KG1 (cell line): ENCODE measurements around the gene KCTD13.
A peak's percentile ranks its signal among the peaks of the same experiment; 100 is the strongest.
"Not testable (repeated sequence)": the region's sequence is repeated elsewhere in the genome, so short reads cannot be mapped to it uniquely, and the experiment has no call there.

Source experiments
- DNase-seq: peaks from one replicate; lab custom pipeline; 2025; lab: John Stamatoyannopoulos, UW

Gene KCTD13

DNA sequence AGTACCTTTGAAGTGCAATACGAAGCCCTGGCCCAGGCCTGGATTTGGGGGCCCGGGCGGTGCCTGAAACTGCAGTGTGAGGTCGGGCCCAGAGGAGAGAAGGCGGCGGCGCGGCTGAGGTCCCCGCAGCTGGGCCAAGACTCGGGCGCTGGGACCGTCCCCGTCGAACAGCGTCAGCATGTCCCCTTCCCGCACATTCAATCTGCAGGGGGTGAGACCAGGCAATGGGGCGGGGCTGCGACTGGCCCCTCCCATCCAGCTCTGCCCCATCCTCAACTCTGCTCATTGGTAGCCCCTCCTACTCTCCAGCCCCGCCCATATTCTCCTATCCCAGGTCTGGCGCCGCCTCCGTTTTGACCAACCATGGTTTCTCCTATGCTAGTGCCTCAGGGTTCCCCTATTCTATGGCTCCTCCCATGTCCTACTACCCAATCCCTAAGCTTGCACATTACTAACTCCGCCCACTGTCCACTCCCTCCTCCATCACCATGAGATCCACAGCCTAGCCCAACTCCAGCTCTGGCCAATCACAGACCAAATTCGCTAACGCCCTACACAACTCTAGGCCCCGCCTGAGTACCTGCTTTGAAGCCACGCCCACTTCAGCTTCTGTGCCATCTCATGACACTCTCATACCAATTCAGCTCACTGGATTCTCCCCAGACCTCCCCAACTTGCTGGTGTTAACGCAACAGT, 48.6 kb downstream of the KCTD13 start:
- no peak for DNase-seq

DNA sequence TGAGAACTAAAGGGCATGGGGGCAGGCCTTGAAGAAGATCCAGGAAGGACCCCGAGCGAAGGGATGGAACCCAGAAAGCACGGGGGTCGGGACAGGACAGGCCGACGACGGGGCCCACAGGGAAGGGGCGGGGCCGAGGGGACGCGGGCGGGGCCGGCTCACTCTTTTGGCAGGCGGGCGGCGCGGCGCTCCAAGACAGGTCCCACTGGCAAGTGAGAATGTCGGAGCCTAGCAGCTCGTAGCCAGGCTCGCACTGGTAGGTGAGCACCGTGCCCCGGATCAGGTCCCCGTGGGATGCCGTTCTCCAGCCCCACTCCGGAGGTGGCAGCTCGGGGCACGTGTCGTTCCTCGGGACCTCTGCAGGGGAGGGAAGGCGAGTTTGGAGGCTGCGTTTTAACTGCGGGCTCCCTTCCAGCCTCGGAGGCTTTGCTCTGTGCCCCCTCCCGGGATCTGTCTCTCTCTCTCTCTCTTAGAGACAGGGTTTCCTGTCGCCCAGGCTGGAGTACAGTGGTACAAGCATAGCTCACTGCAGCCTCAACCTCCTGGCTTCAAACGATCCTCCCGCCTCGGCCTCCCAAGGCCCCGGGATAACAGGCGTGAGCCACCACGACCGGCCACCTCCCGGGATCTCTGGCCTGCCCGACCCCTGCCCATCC, 49.3 kb downstream of the KCTD13 start:
- no peak for DNase-seq

DNA sequence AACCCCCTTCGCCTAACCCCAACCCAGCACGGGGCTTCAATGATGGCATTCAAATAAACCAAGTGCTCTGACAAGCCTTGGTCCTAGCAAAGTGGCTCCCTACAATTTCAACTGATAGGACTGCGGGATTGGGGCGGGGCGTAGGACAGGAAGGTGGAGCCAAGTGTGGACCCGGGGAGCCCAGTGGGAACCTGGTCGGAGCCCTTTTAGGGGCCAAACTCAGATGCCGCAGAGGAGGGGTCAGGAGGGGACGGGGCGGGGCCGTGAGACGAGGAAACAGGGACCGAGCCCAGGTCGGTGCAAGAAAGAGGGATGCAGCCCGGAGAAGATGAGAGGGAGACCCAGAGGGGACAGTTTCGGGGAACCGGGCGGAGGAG, 49.8 kb downstream of the KCTD13 start:
- DNase-seq, result no peak

DNA sequence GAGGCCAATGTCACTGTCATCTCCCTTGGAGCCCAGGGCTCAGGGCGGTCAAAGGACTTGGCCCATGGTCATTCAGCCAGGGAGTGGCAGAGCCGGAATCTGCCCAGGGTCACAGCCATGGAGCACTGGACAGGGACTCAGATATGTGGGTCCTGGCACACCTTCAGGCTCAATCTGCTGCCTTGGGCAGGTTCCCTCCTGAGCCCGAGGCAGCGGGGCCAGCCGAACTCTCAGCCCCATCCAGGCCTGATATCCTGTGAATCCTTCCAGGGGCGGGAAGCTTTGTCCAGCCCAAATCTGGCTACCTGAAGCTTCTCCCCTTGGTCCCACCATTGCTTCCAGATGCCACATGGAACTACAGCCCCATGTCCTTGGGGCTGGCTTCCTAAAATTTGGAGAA, 50.8 kb downstream of the KCTD13 start:
- no peak for DNase-seq

DNA sequence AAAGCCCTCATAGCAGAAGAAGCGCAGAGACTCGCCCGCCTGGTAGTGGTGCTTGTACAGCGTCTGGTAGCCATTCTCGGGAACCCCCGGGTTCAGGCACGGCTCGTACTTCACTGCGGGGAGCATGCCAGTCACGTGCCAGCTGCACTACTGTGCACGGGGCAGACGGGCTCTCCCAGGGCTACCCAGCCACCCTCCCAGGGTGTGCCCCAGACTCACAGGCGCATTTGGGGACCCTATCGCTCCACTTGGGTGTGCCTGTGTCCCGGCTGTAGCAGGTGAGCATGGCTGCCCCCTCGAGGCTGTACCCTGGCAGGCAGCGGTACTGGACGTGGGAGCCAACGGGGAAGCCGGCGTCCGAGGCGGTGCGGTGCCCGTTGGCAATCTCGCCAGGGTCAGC, 52.7 kb downstream of the KCTD13 start:
- DNase-seq, result no peak

DNA sequence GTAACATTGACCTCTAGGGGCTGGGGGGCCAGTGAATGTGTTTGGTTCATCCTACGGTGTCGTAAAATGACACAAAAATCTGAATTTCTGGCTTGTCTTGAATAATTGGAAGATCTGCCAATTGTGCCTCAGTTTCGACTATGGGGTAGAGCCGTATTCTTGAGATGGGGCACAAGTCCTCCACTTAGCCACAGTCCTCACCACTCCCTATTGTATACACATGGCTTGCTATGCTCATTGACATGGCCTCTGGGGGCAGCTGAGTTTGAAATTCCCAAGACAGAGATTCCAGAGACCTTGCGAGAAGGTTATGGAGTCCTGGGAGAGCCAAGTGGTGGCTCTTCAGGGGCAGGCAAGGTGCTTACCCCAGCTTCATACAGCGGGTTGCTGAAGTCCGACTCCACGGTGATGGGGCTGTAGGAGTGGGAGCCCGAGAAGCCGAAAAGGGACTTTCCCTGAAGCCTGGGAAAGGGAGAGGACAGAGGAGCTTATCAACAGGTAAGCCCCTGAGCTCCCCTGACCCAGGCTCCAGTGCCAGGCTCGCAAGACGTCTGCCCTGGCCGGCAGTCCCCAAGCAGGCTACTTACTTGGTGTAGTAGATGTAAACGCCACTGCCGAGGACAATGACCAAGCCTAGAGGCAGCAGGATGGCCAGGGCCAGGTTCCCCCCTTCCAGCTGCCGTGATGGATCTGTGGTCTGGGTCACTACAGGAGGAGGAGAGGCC, 54.0 kb downstream of the KCTD13 start:
- no peak for DNase-seq

DNA sequence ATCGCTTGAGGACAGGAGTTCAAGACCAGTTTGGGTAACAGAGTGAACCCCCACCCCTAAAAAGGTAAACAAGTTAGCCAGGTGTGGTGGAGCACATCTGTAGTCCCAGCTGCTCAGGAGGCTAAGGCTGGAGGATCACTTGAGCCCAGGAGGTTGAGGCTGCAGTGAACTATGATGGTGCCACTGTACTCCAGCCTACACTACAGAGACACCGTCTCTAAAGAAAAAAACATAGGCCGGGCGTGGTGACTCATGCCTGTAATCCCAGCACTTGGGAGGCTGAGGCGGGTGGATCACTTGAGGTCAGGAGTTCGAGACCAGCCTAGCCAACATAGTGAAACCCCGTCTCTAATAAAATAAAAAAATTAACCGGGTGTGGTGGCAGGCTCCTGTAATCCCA, 57.0 kb downstream of the KCTD13 start:
- DNase-seq, result not testable (repeated sequence)

DNA sequence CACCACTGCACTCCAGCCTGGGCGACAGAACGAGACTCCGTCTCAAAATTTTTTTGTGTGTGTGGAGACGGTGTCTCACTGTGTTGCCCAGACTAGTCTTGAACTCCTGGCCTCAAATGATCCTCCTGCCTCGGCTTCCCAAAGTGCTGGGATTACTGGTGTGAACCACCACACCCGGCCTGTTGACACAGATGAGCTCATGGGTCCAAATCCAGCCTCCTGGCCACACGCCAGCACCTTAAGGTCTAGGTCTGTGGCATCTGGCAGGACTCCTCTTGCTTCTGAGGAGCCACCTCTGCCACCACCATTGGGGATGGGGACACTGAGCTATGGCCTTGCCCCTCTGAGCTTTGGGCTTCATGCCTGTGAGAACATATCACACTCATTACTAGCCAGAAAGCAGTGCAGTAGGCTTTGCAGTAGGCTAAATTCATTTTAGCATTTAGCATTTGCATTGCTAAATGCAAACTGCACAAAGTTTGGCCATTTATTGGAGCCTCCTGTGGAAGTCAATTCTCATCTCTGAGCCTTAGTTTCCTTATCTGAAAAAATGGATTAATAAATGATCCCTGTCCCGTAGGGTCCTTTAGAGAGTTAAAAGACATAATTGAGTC, 57.5 kb downstream of the KCTD13 start:
- no peak for DNase-seq

DNA sequence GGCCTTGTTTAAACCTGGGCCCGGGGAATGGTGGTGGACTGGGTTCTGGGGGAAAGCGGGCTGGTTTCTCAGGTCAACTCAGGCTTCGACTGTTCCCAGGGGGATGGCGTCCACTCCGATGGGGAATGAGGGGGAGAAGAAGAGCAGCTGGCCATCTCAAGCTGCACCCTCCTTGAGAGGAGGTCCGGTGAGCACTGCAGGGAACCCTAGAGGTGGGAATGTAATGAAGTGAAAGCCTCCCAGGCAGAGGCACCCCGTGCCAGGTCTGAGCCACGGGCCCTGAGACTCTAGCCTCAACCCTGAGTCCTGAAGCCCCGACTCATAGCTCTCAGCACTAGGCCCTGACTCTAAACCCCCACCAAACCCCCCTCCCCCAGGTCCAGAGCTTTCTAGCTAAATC, 61.8 kb downstream of the KCTD13 start:
- no peak for DNase-seq

DNA sequence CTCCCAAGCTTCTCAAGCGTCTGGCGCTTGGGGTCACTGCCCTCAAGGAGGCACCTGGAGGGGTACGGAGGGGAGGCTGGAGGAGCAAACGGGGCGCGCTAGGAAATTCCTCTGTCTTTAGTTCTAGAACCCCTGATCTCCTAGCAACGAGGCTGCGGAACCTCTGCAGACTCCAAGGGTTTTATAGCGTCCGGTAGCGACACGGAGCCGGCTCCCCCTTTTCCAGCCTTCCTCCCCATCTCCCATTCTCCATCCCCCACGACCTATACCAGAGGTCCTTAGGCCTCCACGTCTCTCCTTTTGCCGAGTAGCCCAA, 62.4 kb downstream of the KCTD13 start:
- no peak for DNase-seq

DNA sequence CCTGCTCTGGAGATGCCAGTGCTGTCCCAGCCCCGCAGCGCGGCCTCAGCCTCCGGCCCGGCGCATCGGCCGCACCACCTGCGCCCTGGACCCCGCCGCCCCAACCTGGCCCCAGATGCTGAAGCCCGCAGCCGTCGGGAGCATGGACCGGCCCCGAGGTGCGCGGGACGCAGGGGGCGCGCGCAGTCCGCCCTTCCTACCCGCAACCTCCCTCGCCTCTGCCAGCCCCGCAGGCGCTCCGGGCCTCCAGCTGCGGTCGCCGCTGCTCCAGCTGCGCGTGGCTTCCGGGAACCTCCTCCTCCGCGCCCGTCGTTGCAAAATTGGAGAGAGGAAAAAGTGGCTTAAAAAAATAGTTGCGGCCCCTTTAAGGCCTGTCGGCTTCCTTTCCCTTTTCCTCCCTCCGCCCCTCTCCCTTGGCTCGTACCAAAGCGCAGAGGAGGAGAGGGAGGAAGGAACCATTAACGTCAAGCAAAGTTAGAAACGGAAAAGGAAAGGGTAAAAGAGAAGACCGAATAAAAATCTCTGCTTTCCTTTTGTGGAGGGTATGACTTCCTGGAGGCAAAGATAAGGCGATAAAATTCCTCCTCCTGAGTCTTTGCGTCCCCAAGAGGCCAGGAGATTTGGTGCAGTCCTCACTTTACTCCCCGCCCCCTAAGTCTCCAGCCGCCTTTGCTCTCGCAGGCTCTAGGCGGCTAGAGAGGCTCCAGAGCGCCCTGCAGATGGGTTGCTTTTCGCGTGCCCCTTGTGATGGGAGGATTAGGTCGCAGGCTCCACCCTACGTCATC, 63.0 kb downstream of the KCTD13 start, which contains the start of gene CDIPT:
CDIPT (minus strand) TSS at position 343 of the 785 bp plus-strand sequence. CDS start 369 bp downstream, outside the sequence.
- DNase-seq, result peak; percentile 97

DNA sequence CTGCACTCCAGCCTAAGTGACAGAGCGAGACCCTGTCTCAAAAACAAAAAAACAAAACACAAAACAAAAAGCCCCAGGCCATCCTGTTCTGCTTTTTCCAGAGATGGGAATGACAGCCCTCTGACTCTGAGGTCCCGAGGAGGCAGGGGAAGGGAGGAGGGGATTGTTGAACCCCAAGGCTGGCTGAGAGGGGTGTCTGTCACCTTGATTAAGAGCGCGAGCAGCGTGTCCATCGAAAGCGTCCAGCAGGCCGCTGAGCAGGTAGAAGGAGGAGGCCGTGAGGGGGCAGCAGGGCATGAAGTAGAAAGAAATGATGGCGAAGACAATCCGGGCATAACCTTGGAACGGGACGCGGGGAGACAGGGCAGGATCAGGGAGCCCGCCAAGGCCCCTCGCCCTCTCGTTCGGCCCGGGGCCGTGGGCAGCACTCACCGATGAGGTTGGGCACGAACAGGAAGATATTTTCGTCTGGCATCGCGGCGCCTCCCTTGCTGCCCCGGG, 63.6 kb downstream of the KCTD13 start:
- DNase-seq, result no peak

DNA sequence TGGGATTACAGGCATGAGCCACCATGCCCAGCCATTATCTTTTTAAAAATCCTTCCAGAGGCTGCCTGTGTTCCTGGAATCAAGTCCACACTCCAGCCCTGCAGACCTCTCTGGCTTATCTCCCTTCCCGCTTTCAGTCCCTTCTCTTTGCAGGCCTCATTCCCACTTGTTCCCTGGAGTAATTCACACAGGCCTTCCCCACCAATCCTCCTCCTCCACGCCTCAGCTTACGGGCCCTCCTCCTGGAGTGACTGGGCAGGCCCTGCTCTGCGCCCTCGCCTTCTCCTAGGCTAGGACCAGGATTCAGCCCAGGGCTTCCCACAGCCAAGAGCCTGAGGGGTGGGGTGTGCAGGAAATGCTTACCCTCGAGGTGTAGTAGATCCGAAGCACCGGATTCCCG, 65.8 kb downstream of the KCTD13 start:
- no peak for DNase-seq

DNA sequence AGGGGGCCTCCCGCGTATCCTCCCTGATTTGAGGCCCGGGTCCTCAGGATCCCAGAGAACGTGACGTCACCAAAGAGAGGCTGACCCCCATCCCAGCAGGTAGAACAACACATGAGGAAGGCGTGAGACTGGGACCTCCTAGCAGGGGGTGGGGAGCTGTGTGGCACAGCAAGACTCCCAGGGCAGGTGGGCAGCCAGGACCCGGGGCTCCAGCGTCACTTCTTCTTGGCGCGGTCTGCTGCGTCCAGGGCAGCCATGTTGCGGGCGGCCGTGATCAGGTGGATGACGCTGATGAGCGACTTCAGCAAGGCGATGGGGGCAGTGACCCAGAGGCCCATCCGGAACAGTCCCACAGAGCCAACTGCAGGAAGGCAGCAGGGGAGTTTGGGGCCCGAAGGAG, 67.1 kb downstream of the KCTD13 start:
- no peak for DNase-seq

DNA sequence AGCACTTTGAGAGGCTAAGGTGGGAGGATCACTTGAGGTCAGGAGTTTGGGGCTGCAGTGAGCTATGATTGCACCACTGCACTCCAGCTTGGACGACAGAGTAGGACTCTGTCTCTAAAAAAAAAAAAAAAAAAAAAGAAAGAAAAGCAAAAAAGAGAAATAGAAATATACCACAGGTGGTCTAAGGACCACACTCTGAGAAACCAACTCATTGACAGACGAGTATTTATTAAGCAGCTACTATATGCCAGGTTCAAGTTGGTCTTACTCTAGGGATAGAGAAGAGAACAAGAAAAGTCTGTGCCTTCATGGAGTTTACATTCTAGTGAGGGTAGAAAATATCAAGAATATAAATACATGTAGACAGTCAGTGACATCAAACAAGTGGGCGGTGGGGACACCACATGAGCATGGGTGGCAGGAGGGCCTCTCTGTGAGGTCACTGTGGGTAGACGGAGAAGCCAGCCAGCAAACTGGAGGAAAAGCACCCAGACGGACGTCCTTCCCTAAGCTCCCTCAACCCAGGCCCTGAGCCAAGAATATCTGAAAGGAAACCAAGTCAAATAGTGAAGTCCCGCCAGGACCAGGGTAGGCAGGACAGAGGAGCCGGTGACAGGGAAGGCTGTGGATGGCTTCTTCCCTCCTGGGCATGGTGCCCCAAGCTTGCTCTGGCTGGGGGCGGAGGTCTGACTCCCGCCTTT, 67.7 kb downstream of the KCTD13 start:
- DNase-seq, result no peak

DNA sequence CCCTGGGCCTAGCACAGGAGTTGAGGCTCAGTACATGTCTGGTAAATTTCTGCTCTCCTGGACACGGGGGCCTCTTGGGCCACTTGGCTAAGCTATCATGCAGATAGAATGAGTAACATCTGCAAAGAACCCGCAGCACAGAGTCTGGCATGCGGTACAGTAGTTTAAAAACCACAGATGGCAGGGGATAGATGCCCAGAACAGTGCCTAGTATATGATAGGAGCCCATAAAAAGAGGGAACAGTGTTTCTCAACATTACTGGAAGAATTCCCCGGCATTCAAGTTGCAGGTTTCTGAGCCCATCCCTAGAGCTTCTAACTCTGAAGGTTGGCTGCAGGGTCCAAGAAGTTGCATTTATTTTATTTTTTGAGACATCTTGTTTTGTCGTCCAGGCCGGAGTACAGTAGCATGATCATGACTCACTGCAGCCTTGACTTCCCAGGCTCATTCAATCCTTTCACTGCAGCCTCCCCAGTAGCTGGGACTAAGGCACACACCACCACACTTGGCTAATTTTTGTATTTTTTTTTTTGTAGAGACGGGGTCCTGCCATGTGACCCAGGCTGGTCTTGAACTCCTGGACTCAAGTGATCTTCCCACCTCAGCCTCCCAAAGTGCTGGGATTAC, 68.8 kb downstream of the KCTD13 start:
- no peak for DNase-seq
